ENCODE data around the gene ECHDC3. TPM values are rescaled to one million over a fixed set of nuclear protein-coding genes. Genes with fewer than 3 reads are reported as not detected.

ECHDC3 gene
- total RNA-seq, 4 donors from 2014 or later, result 7.9 to 26.9 (median 14.1) TPM

- Histone ChIP-seq H3K9me3 (no peaks in the 10 kb centered on the region), H3K4me3 (no peak overlapping the region), H3K27ac (no peak overlapping the region), H3K4me1 (no peaks in the 10 kb centered on the region), H3K36me3 (no peaks in the 10 kb centered on the region), H3K27me3 (no peaks in the 10 kb centered on the region)
- DNase-seq, result no peak
- no peak for TF ChIP-seq POLR2A (IDR thresholded peaks at IDR 0.05)
- TF ChIP-seq, protein P1, sequence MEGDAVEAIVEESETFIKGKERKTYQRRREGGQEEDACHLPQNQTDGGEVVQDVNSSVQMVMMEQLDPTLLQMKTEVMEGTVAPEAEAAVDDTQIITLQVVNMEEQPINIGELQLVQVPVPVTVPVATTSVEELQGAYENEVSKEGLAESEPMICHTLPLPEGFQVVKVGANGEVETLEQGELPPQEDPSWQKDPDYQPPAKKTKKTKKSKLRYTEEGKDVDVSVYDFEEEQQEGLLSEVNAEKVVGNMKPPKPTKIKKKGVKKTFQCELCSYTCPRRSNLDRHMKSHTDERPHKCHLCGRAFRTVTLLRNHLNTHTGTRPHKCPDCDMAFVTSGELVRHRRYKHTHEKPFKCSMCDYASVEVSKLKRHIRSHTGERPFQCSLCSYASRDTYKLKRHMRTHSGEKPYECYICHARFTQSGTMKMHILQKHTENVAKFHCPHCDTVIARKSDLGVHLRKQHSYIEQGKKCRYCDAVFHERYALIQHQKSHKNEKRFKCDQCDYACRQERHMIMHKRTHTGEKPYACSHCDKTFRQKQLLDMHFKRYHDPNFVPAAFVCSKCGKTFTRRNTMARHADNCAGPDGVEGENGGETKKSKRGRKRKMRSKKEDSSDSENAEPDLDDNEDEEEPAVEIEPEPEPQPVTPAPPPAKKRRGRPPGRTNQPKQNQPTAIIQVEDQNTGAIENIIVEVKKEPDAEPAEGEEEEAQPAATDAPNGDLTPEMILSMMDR (IDR thresholded peaks at IDR 0.05), result no peak
- intact Hi-C loops (cut with DNase I; ENCODE audit: low total_unique reads), result no loop called here
Measured at GRCh38 chr10:11698691-11699549, 43.3 kb upstream of the ECHDC3 start.

DNA sequence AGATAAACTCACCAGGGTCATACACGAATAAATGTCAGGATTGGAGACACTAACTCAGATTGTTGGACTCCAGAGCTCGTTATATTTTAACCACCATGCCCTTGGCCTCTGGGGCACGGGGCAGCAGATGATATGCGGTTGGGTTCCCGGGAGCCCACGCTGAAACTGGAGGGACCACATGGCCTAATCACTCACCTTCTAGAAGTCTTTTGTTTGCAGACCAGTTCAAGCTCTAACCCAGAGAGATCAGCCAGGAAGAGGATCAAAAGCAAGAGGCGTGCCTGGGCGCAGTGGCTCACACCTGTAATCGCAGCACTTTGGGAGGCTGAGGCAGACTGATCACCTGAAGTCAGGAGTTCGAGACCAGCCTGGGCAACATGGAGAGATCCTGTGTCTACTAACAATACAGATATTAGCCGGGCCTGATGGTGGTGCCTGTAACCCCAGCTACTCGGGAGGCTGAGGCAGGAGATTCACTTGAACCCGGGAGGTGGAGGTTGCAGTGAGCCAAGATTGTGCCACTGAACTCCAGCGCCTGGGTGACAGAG, 42.6 kb upstream of the ECHDC3 start:
- Histone ChIP-seq H3K36me3 (no peaks in the 10 kb centered on the region), H3K9me3 (no peaks in the 10 kb centered on the region), H3K4me1 (no peaks in the 10 kb centered on the region), H3K4me3 (no peak overlapping the region), H3K27ac (no peak overlapping the region), H3K27me3 (no peaks in the 10 kb centered on the region)
- intact Hi-C loops (cut with DNase I; ENCODE audit: low total_unique reads), result no loop called here
- DNase-seq, result no peak
- TF ChIP-seq POLR2A (IDR thresholded peaks at IDR 0.05), result no peak
- TF ChIP-seq, protein P1 (IDR thresholded peaks at IDR 0.05), result no peak

GRCh38 chr10:11700539-11700938, 41.6 kb upstream of the ECHDC3 start:
- H3K4me3 ChIP-seq, result no peak overlapping the region
- intact Hi-C loops (cut with DNase I; ENCODE audit: low total_unique reads), result no loop called here
- DNase-seq, result no peak
- H3K36me3 ChIP-seq, result no peaks in the 10 kb centered on the region
- no peak for TF ChIP-seq POLR2A (IDR thresholded peaks at IDR 0.05)
- TF ChIP-seq, protein P1 (IDR thresholded peaks at IDR 0.05), result no peak
- no peaks in the 10 kb centered on the region for H3K9me3 ChIP-seq
- H3K4me1 ChIP-seq, result no peaks in the 10 kb centered on the region
- H3K27me3 ChIP-seq, result no peaks in the 10 kb centered on the region
- H3K27ac ChIP-seq, result no peak overlapping the region

- H3K4me1 ChIP-seq, result no peaks in the 10 kb centered on the region
- no peak overlapping the region for H3K4me3 ChIP-seq
- TF ChIP-seq, protein P1 (IDR thresholded peaks at IDR 0.05), result no peak
- no peak for TF ChIP-seq POLR2A (IDR thresholded peaks at IDR 0.05)
- intact Hi-C loops (cut with DNase I; ENCODE audit: low total_unique reads), result no loop called here
- H3K27me3 ChIP-seq, result no peaks in the 10 kb centered on the region
- H3K9me3 ChIP-seq, result no peaks in the 10 kb centered on the region
- no peak overlapping the region for H3K27ac ChIP-seq
- DNase-seq, result no peak
- no peaks in the 10 kb centered on the region for H3K36me3 ChIP-seq
Measured at GRCh38 chr10:11701451-11702095, 40.6 kb upstream of the ECHDC3 start.

DNA sequence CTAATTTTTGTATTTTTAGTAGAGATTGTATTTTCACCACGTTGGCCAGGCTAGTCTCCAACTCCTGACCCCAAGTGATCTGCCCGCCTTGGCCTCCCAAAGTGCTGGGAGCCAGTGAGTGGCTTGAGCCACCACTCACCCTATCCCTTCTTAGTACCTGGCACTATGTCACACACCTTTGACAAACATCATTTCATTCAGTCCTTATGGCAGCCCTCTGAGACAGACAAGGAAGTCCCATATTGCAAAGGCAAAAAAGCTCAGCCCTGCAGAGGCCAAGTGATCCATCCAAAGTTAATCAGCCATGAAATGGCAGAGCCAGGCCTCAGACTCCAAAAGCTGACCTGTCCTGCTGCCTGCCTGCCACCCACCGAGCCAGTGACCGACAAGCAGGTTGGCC, 39.9 kb upstream of the ECHDC3 start:
- no peak for DNase-seq
- H3K4me1 ChIP-seq, result no peaks in the 10 kb centered on the region
- no peak overlapping the region for H3K27ac ChIP-seq
- no peaks in the 10 kb centered on the region for H3K27me3 ChIP-seq
- intact Hi-C loops (cut with DNase I; ENCODE audit: low total_unique reads), result no loop called here
- no peaks in the 10 kb centered on the region for H3K36me3 ChIP-seq
- TF ChIP-seq, protein P1 (IDR thresholded peaks at IDR 0.05), result no peak
- no peak for TF ChIP-seq POLR2A (IDR thresholded peaks at IDR 0.05)
- H3K4me3 ChIP-seq, result no peak overlapping the region
- H3K9me3 ChIP-seq, result no peaks in the 10 kb centered on the region
